Fibroblast of the aortic adventitia (primary cell): ENCODE data around the gene SF3A1. TPM values are rescaled to one million over a fixed set of nuclear protein-coding genes. Genes with fewer than 3 reads are reported as not detected.

Experiments
- DNase-seq: peaks from one replicate; pipeline ENCODE4 v3.0.0-alpha.2; 2010; ENCODE audit warnings: low read depth
- H3K4me3 ChIP-seq: 2 replicates; pipeline ENCODE4 v1.5.1; 2011; ENCODE audit warnings: low read depth, mild to moderate bottlenecking, control low read depth, low read length, moderate library complexity
- total RNA-seq: library from RNA; depleted of rRNA; stranded (reverse); fragments of >200 nt; gene quantifications from 2 replicates; pipeline ENCODE4 v1.2.3, GENCODE V29; 2012; ENCODE audit warnings: low replicate concordance
- TF ChIP-seq, protein P1 (sequence below): IDR thresholded peaks from 2 replicates; pipeline ENCODE4 v1.5.1; 2011; ENCODE audit warnings: mild to moderate bottlenecking, low read length, control low read depth, inconsistent platforms; ENCODE audit not compliant: insufficient read depth

SF3A1 gene
- total RNA-seq, 1 donor = 43.7 TPM

DNA sequence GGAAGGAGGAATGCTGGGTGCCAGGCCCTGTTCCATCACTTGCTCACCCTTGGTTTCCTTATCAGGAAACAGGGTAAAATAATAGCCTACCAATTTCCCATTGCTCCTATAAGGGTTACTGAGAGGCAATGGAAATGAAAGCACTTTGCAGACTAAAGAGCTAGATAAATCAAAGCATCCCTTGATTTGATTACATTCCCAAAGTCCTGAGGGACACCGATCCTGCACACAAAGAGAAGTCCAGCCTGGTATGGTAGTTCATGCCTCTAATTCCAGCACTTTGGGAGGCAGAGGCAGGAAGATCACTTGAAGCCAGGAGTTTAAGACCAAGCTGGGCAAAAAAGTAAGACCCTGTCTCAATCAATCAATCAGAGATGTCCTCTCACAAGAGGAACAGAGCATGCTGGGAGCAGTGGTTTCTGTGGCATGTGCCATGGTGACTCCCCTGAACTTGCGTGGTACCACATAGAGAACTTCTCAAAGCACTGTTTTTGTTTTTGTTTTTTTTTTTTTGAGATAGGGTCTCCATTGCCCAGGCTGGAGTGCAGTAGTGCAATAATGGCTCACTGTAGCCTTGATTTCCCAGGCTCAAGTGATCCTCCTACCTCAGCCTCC lies 40.6 kb downstream of the SF3A1 start:
- no peak for DNase-seq
- H3K4me3 ChIP-seq = no peak overlapping the region
- TF ChIP-seq, protein P1, sequence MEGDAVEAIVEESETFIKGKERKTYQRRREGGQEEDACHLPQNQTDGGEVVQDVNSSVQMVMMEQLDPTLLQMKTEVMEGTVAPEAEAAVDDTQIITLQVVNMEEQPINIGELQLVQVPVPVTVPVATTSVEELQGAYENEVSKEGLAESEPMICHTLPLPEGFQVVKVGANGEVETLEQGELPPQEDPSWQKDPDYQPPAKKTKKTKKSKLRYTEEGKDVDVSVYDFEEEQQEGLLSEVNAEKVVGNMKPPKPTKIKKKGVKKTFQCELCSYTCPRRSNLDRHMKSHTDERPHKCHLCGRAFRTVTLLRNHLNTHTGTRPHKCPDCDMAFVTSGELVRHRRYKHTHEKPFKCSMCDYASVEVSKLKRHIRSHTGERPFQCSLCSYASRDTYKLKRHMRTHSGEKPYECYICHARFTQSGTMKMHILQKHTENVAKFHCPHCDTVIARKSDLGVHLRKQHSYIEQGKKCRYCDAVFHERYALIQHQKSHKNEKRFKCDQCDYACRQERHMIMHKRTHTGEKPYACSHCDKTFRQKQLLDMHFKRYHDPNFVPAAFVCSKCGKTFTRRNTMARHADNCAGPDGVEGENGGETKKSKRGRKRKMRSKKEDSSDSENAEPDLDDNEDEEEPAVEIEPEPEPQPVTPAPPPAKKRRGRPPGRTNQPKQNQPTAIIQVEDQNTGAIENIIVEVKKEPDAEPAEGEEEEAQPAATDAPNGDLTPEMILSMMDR = no peak

DNA sequence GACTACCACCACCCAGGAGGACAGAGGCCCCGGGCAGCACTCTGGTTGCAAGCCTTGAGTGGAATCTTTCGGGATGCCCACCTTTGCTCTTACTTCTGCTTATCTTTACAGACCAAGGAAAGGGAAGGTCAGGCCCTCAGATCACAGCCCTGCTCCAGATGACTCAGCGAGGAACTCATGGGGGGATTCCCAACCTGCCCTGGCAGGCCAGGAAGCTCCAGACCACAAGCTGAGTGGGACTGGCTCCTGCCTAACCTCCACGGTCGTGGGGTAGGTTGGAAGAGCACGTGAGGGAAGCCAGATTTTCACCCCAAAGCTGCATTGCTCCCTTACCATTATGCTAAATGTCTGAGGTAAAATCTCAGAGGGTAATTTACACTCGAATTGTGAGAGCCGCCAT lies 41.8 kb downstream of the SF3A1 start:
- no peak for DNase-seq
- H3K4me3 ChIP-seq = no peak overlapping the region
- TF ChIP-seq, protein P1 = no peak

DNA sequence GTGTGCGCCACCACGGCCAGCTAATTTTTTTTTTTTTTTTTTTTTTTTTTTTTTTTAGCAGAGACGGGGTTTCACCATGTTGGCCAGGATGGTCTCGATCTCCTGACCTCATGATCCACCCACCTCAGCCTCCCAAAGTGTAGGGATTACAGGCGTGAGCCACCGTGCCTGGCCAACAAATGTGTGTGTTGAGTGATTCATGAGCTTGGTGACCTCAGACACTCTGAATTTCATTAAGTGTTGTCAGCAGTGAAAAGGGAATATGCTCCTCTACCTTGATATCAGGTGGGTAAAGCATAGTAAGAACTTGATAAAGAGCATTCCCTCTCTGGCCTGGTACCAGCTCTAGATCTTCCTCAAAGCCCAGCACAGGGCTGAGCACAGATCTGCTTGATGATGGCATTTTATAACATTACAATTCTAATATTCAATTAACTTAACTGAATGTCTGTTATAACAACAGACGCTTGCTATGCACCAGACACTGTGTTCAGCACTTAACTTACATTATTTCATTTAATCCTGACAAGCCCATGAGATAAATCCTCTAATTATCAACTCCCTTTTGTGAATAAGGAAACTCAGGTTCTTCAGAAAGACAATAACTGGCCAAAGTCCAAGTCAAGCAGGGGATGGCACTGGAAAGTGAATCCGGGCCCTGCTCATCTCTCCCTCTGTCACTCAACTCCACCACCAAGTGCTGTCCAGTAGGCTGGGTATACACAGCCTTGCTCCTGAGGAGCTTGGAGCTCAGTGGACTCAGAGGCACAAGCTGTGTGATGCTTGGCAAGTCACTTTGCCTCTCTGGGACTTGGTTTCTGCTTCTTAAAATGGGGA lies 42.9 kb downstream of the SF3A1 start:
- DNase-seq = no peak
- TF ChIP-seq, protein P1 = no peak
- no peak overlapping the region for H3K4me3 ChIP-seq

DNA sequence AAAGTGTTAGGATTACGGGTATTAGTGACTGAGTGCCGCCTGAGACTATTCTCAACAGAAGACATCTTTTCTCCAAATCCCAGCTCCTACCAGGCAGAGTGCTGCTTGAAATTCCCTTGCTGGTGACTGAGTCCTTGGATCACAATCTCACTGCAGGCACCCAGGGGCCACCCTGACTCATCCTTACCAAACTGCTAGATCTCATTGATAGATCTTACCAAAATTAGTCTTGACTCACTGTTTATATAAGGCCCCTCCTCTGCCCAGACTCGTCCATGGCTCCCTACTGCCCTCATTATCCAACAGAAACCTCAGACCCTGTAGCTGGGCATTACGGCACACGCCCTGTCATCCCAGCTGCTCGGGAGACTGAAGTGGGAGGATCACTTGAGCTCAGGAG lies 44.6 kb downstream of the SF3A1 start:
- peak; percentile 74 for DNase-seq
- H3K4me3 ChIP-seq = no peak overlapping the region
- TF ChIP-seq, protein P1 = no peak

DNA sequence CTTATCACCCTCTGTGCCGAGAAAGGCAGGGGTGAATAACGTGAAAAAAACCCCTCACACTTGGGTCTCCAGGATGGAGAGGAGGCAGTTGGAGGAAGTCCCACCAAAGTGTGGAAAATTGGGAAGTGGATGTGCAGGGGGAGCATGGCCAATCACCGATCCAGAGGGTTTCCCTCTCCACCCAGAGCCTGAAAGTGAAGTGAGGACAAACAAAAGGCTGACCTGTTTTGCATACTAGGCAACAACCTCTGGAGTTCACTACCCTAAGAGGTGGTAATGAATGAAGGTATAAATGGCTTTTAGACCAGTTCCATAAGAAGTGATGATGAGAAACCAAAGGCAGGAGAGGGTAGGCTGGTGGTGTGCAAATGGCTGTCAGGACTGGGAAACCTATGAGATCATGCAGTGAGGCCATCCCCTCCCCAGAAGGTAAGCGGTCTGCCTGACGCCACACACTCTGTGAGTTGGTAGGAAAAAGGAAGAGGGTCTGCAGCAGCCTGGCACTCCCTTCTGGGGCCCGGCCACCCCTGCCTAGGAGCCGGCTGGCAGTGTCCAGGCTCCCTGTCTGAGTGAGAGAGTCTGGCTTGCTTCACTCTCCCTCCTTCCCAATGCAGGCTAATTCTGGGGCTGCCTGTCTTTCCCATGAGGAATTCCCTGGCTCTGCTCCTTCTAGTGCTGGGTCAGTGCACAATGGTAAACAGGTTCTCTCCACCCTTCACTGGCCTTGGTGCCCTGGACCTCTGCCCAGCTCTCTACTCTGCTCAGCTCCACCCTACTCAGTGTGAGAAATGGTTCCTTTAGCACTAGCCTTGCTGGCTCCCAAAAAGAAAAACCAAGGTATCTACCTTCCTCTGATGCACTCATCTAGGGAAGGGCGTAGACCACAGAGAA lies 45.6 kb downstream of the SF3A1 start:
- H3K4me3 ChIP-seq = peak overlapping the region; percentile 33
- DNase-seq = peak; percentile 95
- TF ChIP-seq, protein P1 = no peak

DNA sequence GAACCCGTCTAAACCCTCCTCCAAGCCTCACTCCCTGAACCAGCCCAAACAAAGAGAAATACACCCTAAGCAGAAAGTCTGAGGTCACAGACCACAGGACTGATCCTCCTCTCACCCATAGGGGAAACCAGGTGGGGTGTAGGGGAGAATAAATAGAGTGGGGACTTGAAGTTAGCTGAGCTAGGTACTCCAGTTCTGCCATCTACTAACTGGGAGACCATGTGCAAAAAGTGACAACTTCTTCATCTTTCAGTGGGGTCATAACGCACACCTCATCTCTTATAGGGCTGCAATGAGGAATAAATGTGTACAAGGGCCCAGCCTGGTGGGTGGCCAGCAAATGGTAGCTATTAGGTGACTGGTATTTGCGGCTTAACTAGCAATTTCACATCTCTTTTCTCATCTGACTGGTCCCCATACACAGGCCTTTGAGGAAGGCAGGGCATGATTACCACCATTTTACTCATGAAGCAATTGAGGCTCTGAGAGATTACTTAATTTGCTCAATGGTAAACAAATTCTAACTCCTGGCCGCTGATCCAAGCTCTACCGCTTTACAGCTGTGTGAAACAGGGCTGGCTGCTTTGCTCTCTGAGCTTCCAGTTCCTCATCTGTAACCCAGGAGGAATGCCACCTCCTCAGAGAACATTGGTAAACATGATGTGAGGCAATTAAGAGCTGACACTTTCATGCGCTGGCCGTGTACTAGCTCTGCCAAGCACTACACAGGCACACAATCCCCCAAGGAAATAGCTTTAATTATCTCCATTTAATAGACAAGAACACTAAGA lies 46.5 kb downstream of the SF3A1 start:
- DNase-seq = peak; percentile 70
- TF ChIP-seq, protein P1 = no peak
- no peak overlapping the region for H3K4me3 ChIP-seq
